KOPT-K1 (cell line): Measurements from ENCODE around the gene HOXD9.

Experiments used
- H3K27ac ChIP-seq: fragments of 200-600 bp; sonication (generic); 2 replicates; pipeline ENCODE4 v1.5.1; 2016; ENCODE audit warnings: antibody characterized with exemption, mild to moderate bottlenecking, low read depth, low read length; ENCODE audit not compliant: poor library complexity, severe bottlenecking
- H3K36me3 ChIP-seq: fragments of 200-600 bp; sonication (generic); 2 replicates; pipeline ENCODE4 v1.5.1; 2017; ENCODE audit warnings: antibody characterized with exemption, mild to moderate bottlenecking, low read length, moderate library complexity; ENCODE audit not compliant: insufficient read depth
- H3K9me3 ChIP-seq: fragments of 200-600 bp; sonication (generic); 2 replicates; pipeline ENCODE4 v1.5.1; 2017; ENCODE audit warnings: antibody characterized with exemption, low read length, mild to moderate bottlenecking; ENCODE audit not compliant: insufficient read depth, poor library complexity, severe bottlenecking

The HOXD9 gene

GRCh38 chr2:176110415-176111308, 11.9 kb upstream of the HOXD9 start:
- Histone ChIP-seq H3K36me3 (no peaks in the 10 kb centered on the region), H3K27ac (no peak overlapping the region), H3K9me3 (no peaks in the 10 kb centered on the region)

GRCh38 chr2:176111309-176111663, 11.2 kb upstream of the HOXD9 start:
- Histone ChIP-seq H3K9me3 (no peaks in the 10 kb centered on the region), H3K27ac (no peak overlapping the region), H3K36me3 (no peaks in the 10 kb centered on the region)

DNA sequence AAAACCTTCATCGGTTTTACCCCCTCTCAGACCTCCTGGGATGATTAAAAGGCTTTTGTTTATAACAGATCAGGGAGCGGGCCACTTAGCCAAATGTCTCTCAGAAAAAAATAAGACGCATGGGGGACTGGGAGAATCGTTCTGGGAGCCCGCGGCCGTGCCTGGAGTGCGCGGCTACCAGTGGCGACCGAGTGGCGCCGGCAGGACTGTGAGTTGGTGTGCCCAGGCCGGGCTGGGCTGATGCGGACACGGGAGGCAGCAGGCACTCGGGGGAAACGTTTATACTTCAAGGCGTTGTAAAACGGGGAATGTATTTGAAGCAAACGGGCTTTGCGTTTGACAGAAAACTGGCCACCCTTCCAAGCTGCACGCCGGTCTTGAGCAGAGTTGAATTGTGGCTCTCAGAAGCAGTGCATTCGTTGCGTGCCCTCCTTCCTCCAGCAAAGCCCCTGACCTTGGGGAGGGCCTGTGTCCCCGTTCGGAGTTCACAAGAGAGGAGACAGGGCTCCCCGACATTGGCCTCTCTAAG, 10.6 kb upstream of the HOXD9 start:
- Histone ChIP-seq H3K27ac (no peak overlapping the region), H3K36me3 (no peaks in the 10 kb centered on the region), H3K9me3 (no peaks in the 10 kb centered on the region)

GRCh38 chr2:176112375-176113302, 9.9 kb upstream of the HOXD9 start:
- Histone ChIP-seq H3K9me3 (no peaks in the 10 kb centered on the region), H3K36me3 (no peaks in the 10 kb centered on the region), H3K27ac (no peak overlapping the region)

- Histone ChIP-seq H3K9me3 (no peaks in the 10 kb centered on the region), H3K27ac (no peak overlapping the region), H3K36me3 (no peaks in the 10 kb centered on the region)
Observed at GRCh38 chr2:176114120-176114929, 8.2 kb upstream of the HOXD9 start.

- Histone ChIP-seq H3K27ac (no peak overlapping the region), H3K9me3 (no peaks in the 10 kb centered on the region), H3K36me3 (no peaks in the 10 kb centered on the region)
Observed at GRCh38 chr2:176114930-176115625, 7.4 kb upstream of the HOXD9 start.

- H3K9me3 ChIP-seq = no peaks in the 10 kb centered on the region
- no peak within 1 kb of the TSS for H3K27ac ChIP-seq
- H3K36me3 ChIP-seq = no peaks in the 10 kb centered on the region
Observed at GRCh38 chr2:176115883-176116813, 6.4 kb upstream of the HOXD9 start, which contains the start of gene HOXD10. TSS of gene HOXD10 (plus strand) at chr2:176116778. CDS start at chr2:176116834, 56 bp downstream.

DNA sequence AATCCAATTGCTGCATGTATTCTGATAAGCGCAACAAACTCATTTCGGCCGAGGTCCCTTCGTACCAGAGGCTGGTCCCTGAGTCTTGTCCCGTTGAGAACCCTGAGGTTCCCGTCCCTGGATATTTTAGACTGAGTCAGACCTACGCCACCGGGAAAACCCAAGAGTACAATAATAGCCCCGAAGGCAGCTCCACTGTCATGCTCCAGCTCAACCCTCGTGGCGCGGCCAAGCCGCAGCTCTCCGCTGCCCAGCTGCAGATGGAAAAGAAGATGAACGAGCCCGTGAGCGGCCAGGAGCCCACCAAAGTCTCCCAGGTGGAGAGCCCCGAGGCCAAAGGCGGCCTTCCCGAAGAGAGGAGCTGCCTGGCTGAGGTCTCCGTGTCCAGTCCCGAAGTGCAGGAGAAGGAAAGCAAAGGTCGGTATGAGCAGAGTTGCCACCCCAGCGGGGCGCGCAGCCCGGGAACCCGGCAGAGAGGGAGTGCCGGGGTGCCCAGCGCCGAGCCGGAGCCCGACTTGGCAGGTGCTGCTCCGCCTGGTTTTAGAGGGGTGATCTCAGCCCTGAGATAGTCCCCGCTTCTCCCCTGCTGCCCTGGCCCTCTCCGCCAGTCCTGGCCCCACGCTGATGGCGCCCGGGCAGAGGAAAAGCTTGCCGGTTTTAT, 5.2 kb upstream of the HOXD9 start:
- no peaks in the 10 kb centered on the region for H3K9me3 ChIP-seq
- no peaks in the 10 kb centered on the region for H3K36me3 ChIP-seq
- no peak overlapping the region for H3K27ac ChIP-seq

- Histone ChIP-seq H3K36me3 (no peaks in the 10 kb centered on the region), H3K27ac (no peak overlapping the region), H3K9me3 (no peaks in the 10 kb centered on the region)
Observed at GRCh38 chr2:176117823-176118371, 4.6 kb upstream of the HOXD9 start.

GRCh38 chr2:176118601-176119339, 3.7 kb upstream of the HOXD9 start:
- Histone ChIP-seq H3K9me3 (no peaks in the 10 kb centered on the region), H3K36me3 (no peaks in the 10 kb centered on the region), H3K27ac (no peak overlapping the region)

GRCh38 chr2:176120364-176121189, 1.9 kb upstream of the HOXD9 start:
- Histone ChIP-seq H3K27ac (no peak overlapping the region), H3K36me3 (no peaks in the 10 kb centered on the region), H3K9me3 (no peaks in the 10 kb centered on the region)
